GM12864 (cell line): ENCODE results near the gene DDX46.
A peak's percentile ranks its signal among the peaks of the same experiment; 100 is the strongest.

Experiments
- DNase-seq: peaks from one replicate; pipeline ENCODE4 v3.0.0-alpha.2; 2011; ENCODE audit warnings: low read depth
- H3K4me3 ChIP-seq: 2 replicates; pipeline ENCODE4 v1.5.1; 2011; ENCODE audit warnings: mild to moderate bottlenecking, low read depth, low read length, control low read depth
- TF ChIP-seq, protein P1 (sequence below): IDR thresholded peaks from 2 replicates; pipeline ENCODE4 v1.5.1; 2011; ENCODE audit warnings: low read depth, mild to moderate bottlenecking, moderate library complexity, low read length, control low read depth, inconsistent platforms; ENCODE audit errors: missing control alignments

The DDX46 gene

DNA sequence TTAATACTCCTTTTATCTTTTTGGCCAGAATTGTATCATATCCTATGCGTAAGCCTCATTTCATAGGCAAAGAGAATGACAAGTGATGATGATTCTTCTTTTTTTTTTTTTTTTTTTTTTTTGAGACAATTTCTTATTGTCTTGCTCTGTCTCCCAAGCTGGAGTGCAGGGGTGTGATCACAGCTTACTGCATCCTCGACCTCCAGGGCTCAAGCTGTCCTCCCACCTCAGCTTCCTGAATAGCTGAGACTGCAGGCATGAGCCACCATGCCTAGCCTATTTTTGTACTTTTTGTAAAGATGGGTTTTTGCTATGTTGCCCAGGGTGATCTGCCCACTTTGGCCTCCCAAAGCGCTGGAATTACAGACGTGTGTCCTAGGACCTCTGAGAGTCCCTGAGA, 45.2 kb downstream of the DDX46 start:
- TF ChIP-seq, protein P1, sequence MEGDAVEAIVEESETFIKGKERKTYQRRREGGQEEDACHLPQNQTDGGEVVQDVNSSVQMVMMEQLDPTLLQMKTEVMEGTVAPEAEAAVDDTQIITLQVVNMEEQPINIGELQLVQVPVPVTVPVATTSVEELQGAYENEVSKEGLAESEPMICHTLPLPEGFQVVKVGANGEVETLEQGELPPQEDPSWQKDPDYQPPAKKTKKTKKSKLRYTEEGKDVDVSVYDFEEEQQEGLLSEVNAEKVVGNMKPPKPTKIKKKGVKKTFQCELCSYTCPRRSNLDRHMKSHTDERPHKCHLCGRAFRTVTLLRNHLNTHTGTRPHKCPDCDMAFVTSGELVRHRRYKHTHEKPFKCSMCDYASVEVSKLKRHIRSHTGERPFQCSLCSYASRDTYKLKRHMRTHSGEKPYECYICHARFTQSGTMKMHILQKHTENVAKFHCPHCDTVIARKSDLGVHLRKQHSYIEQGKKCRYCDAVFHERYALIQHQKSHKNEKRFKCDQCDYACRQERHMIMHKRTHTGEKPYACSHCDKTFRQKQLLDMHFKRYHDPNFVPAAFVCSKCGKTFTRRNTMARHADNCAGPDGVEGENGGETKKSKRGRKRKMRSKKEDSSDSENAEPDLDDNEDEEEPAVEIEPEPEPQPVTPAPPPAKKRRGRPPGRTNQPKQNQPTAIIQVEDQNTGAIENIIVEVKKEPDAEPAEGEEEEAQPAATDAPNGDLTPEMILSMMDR, result no peak
- DNase-seq, result no peak
- no peak overlapping the region for H3K4me3 ChIP-seq

DNA sequence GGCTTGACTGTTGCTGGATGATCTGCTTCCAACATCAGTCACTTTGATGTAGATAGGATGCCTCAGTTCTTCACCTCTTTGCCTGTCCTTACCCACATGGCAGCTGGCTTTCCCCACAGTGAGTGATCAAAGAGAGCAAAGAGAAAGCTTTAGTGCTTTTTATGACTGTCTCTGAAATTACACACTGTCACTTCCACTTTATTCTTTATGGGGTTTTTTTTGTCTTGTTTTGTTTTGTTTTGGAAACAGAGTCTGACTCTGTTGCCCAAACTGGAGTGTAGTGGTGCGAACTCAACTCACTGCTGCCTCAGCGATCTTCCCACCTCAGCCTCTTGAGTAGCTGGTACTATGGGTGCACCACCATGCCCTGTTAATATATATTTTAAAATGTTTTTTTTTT, 54.8 kb downstream of the DDX46 start:
- no peak overlapping the region for H3K4me3 ChIP-seq
- TF ChIP-seq, protein P1, result no peak
- DNase-seq, result peak; percentile 5

DNA sequence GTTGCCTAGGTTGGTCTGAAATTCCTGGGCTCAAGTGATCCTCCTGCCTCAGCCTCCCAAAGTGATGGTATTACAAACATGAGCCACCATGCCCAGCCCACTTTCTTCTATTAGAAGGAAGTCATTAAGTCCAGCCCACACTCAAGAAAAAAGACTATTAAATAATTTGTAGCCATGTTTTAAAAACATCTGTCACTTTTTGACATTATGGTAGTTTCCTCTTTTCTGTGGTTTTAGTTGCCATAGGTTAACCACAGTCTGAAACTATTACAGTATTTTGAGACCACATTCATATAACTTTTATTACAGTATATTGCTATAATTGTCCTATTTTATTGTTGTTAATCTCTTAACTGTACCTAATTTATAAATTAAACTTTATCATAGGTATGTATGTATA, 55.2 kb downstream of the DDX46 start:
- TF ChIP-seq, protein P1, result no peak
- H3K4me3 ChIP-seq, result no peak overlapping the region
- DNase-seq, result peak; percentile 10

DNA sequence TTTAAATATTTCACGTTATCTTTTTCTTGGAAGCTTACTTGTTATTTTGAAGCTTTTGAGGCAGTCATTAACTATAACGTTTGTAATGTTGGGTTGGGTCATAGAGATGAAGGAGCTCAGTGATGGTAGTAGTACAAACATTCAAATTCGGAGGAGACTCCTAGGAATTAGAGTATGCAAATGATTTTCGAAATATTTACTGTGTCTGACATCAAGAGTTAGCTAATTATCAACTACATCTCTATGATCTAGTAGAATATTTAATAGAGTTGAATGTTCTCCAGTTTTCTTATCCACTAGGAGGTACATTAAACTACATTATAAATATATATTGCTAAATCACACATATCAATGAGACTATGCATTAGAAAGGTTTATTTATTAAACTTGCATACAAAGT, 58.4 kb downstream of the DDX46 start:
- H3K4me3 ChIP-seq, result no peak overlapping the region
- no peak for DNase-seq
- TF ChIP-seq, protein P1, result no peak

DNA sequence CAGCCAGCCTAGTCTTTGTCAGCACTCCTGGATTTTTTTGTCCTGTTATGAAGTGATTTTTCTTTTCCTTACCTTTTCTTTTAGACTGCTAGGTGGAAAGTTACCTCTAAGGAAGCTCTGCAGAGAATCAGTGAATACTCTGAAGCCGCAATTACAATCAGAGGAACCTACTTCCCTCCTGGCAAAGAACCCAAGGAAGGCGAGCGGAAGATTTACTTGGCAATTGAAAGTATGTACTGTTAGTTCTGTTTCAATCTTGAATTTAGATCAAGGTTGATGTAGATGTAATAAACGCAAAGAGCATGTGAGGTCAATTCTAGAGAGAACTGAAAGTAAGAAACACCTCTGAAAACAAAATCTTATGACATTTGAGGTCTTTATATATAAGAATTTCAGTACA, 60.2 kb downstream of the DDX46 start:
- no peak for DNase-seq
- H3K4me3 ChIP-seq, result no peak overlapping the region
- TF ChIP-seq, protein P1, result no peak

DNA sequence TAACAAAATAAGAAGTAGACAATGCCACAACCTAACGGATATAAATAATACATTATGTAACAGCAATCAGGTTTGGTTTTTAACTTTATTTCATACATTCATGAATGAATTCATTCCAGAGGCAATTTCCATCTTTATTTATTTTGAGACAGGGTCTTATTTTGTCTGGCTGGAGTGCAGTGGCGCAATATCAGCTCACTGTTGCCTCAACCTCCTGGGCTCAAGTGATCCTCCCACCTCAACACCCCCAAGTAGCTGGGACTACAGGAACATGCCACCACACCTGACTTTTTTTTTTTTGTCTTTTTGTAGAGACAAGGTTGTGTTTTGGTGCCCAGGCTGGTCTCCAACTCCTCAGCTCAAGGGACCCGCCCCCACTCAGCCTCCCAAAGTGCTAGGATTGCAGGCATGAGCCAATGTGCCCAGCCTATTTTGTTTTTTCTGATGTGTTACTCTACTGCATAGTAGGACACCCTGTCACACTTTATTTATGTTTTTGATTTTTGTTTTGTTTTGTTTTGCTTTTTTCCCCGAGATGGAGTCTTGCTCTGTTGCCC, 60.9 kb downstream of the DDX46 start:
- DNase-seq, result no peak
- TF ChIP-seq, protein P1, result no peak
- no peak overlapping the region for H3K4me3 ChIP-seq

DNA sequence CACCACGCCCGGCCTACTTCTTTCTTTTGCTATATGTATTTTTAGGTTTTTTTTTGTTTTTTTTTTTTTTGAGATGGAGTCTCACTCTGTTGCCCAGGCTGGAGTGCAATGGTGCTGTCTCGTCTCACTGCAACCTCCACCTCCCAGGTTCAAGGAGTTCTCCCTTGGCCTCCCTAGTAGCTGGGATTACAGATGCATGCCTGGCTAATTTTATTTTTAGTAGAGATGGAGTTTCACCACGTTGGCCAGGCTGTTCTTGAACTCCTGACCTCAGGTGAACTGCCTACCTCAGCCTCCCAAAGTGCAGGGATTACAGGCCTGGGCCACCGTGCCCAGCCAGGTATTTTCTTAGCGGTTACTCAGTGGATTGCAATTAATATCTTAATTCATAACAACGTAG, 63.3 kb downstream of the DDX46 start:
- TF ChIP-seq, protein P1, result no peak
- no peak for DNase-seq
- no peak overlapping the region for H3K4me3 ChIP-seq
